Thoracic aorta (tissue), 2 donors: ENCODE measurements around the gene PEX14. TPM values are rescaled to one million over a fixed set of nuclear protein-coding genes. Genes with fewer than 3 reads are reported as not detected.

Experiments
- ATAC-seq: fragments of 150-250 bp; one replicate; pipeline ENCODE4 v1.8.0; 2017; ENCODE audit warnings: low read depth; ENCODE audit not compliant: insufficient number of reproducible peaks, low FRiP score
- DNase-seq: peaks from one replicate; pipeline ENCODE4 v3.0.0-alpha.2; 2020; ENCODE audit warnings: low spot score
- H3K27ac ChIP-seq, 2 donors: fragments of 200-600 bp; sonication (generic); 1 replicate in 1 of 2; 2 replicates in 1 of 2; pipeline ENCODE4 v1.5.1; 2016; ENCODE audit warnings: mild to moderate bottlenecking in 2 of 2, moderate library complexity in 2 of 2
- H3K27me3 ChIP-seq: fragments of 200-600 bp; sonication (generic); replicated peaks from 2 replicates; pipeline ENCODE4 v1.6.0; 2016; ENCODE audit warnings: mild to moderate bottlenecking; ENCODE audit not compliant: insufficient read depth
- H3K36me3 ChIP-seq: fragments of 200-600 bp; sonication (generic); one replicate; pipeline ENCODE4 v1.5.1; 2016
- H3K4me1 ChIP-seq, 2 donors: fragments of 200-600 bp; sonication (generic); 1 replicate in 1 of 2; 2 replicates in 1 of 2; pipeline versions ENCODE4 v1.5.1 to v1.6.0; 2016; ENCODE audit warnings: low read depth in 2 of 2, mild to moderate bottlenecking in 1 of 2; ENCODE audit not compliant: control insufficient read depth in 1 of 2
- H3K4me3 ChIP-seq: fragments of 200-600 bp; sonication (generic); 2 replicates; pipeline ENCODE4 v1.5.1; 2016; ENCODE audit warnings: mild to moderate bottlenecking
- H3K9me3 ChIP-seq: fragments of 200-600 bp; sonication (generic); 2 replicates; pipeline ENCODE4 v1.5.1; 2016
- total RNA-seq, 2 donors: library from RNA; depleted of rRNA; stranded (reverse); fragments of >200 nt; gene quantifications; one replicate each; pipeline versions ENCODE4 v1.1.0 to v1.2.3, GENCODE V29; 2016
- TF ChIP-seq, protein P1 (sequence below): fragments of 200-600 bp; sonication (generic); IDR thresholded peaks from one replicate; pipeline ENCODE4 v1.5.1; 2019; ENCODE audit warnings: antibody characterized with exemption

PEX14 gene
- total RNA-seq, 2 donors from 2014 or later, result 11.5 to 22.6 TPM

DNA sequence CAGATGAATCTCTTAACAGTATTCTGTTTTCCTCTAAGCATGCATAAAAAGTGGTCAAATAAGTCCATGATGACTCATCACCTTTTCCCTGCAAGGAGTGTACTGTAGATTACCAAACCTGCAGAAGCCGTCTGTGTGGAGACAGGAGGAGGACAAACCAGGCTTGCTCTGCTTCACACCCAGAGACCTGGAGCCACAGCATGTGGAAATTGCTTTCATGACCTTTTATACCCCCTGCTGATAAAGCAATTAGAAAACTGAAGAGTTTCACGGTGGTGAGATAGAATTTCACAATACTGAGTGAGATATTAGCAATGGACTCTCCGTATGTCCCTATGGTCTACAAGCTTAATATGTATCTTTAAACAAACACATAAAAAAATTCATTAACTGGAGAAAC lies 15.6 kb upstream of the PEX14 start:
- Histone ChIP-seq H3K27me3 (no peaks in the 10 kb centered on the region), H3K4me3 (no peak overlapping the region), H3K4me1 (no peaks in the 10 kb centered on the region), H3K27ac (no peak overlapping the region), H3K36me3 (peaks cover 22% of the 10 kb centered on the region), H3K9me3 (no peaks in the 10 kb centered on the region)
- DNase-seq, result no peak
- ATAC-seq, result no peak
- TF ChIP-seq, protein P1, sequence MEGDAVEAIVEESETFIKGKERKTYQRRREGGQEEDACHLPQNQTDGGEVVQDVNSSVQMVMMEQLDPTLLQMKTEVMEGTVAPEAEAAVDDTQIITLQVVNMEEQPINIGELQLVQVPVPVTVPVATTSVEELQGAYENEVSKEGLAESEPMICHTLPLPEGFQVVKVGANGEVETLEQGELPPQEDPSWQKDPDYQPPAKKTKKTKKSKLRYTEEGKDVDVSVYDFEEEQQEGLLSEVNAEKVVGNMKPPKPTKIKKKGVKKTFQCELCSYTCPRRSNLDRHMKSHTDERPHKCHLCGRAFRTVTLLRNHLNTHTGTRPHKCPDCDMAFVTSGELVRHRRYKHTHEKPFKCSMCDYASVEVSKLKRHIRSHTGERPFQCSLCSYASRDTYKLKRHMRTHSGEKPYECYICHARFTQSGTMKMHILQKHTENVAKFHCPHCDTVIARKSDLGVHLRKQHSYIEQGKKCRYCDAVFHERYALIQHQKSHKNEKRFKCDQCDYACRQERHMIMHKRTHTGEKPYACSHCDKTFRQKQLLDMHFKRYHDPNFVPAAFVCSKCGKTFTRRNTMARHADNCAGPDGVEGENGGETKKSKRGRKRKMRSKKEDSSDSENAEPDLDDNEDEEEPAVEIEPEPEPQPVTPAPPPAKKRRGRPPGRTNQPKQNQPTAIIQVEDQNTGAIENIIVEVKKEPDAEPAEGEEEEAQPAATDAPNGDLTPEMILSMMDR, result no peak

DNA sequence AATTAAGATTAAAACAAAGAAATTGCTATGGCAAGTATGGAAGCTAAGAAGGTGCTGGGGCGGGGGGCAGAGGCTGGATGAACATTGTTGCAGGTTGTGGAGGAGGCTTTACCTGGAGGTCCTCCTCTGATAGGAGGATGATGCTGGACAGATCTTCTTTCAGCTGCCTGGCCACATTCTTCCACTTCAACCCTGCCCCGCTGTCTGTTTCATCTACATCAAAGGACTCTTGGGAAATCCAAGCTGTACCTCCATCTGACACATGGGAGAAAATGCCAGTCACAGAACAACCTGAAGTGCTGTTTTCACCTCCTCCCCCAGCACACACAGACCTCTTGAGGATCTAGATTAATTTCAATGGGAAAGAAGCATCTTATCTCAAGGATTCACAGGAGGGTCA lies 7.7 kb upstream of the PEX14 start:
- no peaks in the 10 kb centered on the region for H3K27me3 ChIP-seq
- H3K36me3 ChIP-seq, result peaks cover 44% of the 10 kb centered on the region
- DNase-seq (no peak), ATAC-seq (no peak)
- TF ChIP-seq, protein P1, result no peak
- peaks cover 7 to 10% of the 10 kb centered on the region in 2 donors for H3K4me1 ChIP-seq
- no peak overlapping the region for H3K27ac ChIP-seq
- H3K9me3 ChIP-seq, result no peaks in the 10 kb centered on the region
- no peak overlapping the region for H3K4me3 ChIP-seq

DNA sequence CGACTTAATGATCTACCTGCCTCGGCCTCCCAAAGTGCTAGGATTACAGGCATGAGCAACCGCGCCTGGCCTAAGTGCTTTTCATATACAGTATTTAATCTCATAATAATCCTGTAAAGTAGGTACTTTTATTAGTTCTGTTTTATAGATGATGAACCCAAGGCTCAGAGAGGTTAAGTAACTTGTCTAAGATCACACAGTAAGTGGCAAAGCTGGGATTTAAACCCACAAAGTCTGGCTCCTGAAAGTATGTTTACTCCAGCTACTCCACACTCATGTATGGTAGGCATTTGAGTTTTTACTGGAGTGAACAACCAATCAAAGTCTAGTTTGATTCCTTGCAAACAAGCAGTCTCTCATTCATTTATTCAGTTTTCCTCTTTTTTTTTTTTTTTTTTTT lies 4.7 kb upstream of the PEX14 start:
- Histone ChIP-seq H3K36me3 (peaks cover 24% of the 10 kb centered on the region), H3K9me3 (no peaks in the 10 kb centered on the region), H3K27ac (no peak overlapping the region), H3K27me3 (no peaks in the 10 kb centered on the region), H3K4me1 (peaks cover 7 to 14% of the 10 kb centered on the region in 2 donors), H3K4me3 (no peak overlapping the region)
- TF ChIP-seq, protein P1, result no peak
- DNase-seq (no peak), ATAC-seq (no peak)

DNA sequence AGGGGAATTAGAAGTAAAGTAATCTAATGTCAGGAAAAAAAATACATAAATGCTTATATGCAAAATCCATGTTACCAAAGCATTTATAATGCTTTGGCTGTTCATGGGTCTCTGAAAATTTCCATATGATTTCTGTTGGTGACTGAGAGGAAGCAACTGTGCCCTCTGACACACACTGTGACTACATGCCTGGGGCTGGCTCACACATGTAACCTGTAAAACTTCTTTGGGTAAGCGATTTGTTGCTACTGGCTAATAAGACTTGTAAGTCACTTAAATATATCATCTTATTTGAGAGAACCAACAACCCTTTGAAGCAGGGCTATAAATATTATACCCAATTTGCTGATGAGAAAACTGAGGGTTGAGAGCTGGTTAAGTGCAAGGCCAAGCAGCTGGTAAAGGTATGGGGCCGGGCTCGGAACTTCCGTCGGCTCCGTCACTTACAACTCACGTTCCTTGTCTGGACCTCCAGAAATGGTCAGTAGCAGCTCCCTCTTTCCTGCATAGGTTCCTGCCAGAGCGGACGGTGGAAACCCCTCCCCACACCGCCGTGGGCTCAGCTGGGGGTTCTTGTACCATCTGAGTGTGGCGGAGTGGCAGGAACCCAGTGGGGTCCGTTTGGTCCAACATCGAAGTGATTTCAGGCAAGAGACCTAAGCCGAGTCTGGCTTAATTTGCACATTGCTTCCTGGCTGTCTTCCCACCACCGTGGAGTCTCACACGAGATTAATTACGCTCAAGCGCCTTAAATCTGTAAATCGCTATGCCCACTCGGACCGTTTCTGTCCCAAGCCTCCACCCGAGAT lies 3.1 kb upstream of the PEX14 start:
- peak overlapping the region; percentile 87 for H3K4me3 ChIP-seq
- H3K27ac ChIP-seq, result peak overlapping the region; percentile 49 to 62
- H3K9me3 ChIP-seq, result no peaks in the 10 kb centered on the region
- H3K36me3 ChIP-seq, result peaks cover 20% of the 10 kb centered on the region
- H3K4me1 ChIP-seq, result peaks cover 16 to 26% of the 10 kb centered on the region in 2 donors
- no peak for DNase-seq
- no peaks in the 10 kb centered on the region for H3K27me3 ChIP-seq
- ATAC-seq, result no peak
- TF ChIP-seq, protein P1, result no peak

DNA sequence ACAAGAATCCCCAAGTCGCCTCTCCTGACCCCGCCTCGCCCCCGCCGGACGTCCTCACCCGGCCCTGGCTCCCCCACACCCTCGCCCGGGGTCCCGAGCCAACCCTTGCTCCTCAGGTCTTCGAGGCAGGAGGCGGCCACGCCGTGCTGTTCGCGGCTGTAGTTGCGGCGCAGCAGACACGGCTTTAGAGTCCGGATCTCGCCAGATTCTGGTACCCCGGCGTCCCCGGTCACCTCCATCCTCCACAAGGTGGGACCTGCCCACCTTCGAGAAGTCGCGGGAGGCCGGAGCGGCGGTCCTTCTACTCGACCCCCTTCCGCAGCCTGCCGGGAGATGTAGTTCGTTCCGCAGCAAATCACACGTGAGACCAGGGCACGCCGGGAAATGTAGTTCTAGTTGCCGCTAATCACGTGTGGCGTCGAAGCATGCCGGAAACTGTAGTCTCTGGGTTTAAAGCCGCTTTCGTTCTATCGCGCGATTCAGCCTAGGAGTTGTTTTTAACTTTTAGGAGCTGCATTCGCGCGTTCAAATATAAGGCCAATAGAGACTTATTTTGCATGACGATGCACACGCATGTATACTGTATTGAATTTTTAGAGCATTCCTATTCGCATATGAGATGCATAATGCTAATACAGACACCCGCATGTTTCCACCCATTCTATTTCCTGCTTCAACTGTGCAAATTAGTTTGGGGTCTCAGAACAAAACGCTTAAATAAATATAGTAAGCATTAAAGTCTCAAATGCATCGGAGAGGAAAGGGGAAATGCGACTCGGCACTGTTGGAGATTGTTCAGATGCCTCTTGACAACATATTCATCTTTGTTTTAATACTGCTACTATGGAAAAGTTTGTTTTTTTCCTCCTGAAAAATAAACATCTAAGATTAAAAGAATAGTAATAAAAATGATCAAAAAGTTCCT lies 2.3 kb upstream of the PEX14 start, which contains the start of gene DFFA:
DFFA (minus strand) TSS at position 310 of the 925 bp plus-strand sequence; CDS start at position 239, 71 bp downstream.
- peak; percentile 90 for ATAC-seq
- peak within 1 kb of the TSS; percentile 49 to 62 for H3K27ac ChIP-seq

More for the DNA sequence above, 2.3 kb upstream of the PEX14 start, which contains the start of gene DFFA:
- H3K27me3 ChIP-seq, result no peaks in the 10 kb centered on the region
- peaks cover 16 to 28% of the 10 kb centered on the region in 2 donors for H3K4me1 ChIP-seq
- peak within 1 kb of the TSS; percentile 87 for H3K4me3 ChIP-seq
- H3K36me3 ChIP-seq, result peaks cover 15% of the 10 kb centered on the region
- peak; percentile 90 for DNase-seq
- H3K9me3 ChIP-seq, result no peaks in the 10 kb centered on the region
- TF ChIP-seq, protein P1, result no peak
